ENCODE results near the gene ECE1.
A peak's percentile ranks its signal among the peaks of the same experiment; 100 is the strongest.

DNA sequence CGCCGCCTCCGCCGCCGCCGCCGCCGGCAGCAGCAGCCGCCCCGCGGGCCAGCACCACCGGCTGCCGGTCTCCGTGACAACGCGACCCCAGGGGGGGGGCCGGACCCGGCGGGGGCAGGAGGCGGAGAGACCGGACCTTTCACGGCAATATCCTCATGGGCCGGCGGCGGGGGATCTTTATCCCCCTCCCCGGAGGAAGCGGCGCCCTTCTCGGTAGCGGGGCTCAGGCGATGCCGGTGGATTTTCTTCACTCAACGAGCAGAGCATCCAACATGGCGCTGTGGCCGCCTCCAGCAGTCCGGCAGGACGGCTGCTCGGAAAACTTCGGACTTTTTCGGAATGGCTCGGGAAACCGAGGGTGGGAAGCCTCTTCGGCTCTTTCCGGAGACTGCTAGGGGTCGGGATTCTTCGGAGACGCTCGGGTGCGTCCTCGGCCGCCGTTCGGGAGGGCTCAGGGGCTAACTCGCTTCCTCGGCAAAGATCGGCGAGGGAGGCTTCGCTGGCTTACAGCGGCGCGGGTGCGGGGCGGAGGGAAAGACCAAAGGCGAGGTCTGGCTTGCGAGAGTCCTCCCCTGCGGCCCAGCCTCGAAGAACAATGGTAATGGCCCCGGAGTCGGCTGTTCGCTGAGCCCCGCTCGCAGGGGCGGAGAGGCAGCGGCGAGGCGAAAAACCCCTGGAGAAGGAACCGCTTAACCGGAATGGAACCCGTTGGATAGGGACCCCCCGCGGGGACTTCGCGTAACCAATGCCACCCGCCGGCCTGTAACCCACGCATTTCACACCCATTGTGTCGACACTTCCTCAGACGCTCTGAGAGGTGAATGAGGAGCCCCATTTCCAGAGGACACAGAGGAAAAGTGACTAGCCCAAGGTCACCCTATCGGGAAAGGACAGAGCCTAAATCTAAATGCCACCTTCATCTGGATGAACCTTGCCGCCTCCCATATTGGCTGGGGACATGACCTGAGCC, 113.4 kb downstream of the ECE1 start, which contains the start of gene EIF4G3:
- TF ChIP-seq ZNF274 (IDR thresholded peaks at IDR 0.05; ENCODE audit: low read depth, low read length): no peak
- peak; percentile 51 for TF ChIP-seq YY1 (IDR thresholded peaks at IDR 0.05; ENCODE audit: insufficient read depth, insufficient read length)
- no peak for TF ChIP-seq SUZ12 (IDR thresholded peaks at IDR 0.05; ENCODE audit: extremely low read depth, insufficient read depth, insufficient read length)

Data from NT2/D1 (cell line).